Naive B cell (primary cell): Measurements from ENCODE around the gene PRPF40B. TPM values are rescaled to one million over a fixed set of nuclear protein-coding genes. Genes with fewer than 3 reads are reported as not detected.
"Not testable (repeated sequence)": the region's sequence is repeated elsewhere in the genome, so short reads cannot be mapped to it uniquely, and the experiment has no call there.

Experiments
- ATAC-seq, 2 donors: fragments of 150-1000 bp; cut with Tn5 transposase; 2 replicates each; pipeline ENCODE4 v1.10.0; 2021; ENCODE audit warnings: low read depth in 2 of 2, mild to moderate bottlenecking in 2 of 2, moderate library complexity in 2 of 2
- DNase-seq: peaks from one replicate; pipeline ENCODE4 v3.0.0; 2022
- H3K27ac Mint-ChIP-seq, 6 donors: one replicate each; pipeline ENCODE4 v1.8.0; 2020 to 2022; ENCODE audit warnings: mild to moderate bottlenecking in 6 of 6, mixed read lengths in 6 of 6, moderate library complexity in 5 of 6, inconsistent platforms in 2 of 6
- H3K27me3 Mint-ChIP-seq, 3 donors: one replicate each; pipeline ENCODE4 v1.8.0; 2021 to 2022; ENCODE audit warnings: mixed read lengths in 3 of 3, mild to moderate bottlenecking in 1 of 3
- H3K36me3 Mint-ChIP-seq, 2 donors: one replicate each; pipeline ENCODE4 v1.8.0; 2020 to 2022; ENCODE audit warnings: mixed read lengths in 2 of 2, inconsistent platforms in 1 of 2, mild to moderate bottlenecking in 1 of 2
- H3K4me1 Mint-ChIP-seq, 3 donors: one replicate each; pipeline ENCODE4 v1.8.0; 2020 to 2022; ENCODE audit warnings: mixed read lengths in 3 of 3, inconsistent platforms in 1 of 3, mild to moderate bottlenecking in 1 of 3, moderate library complexity in 1 of 3
- H3K4me3 Mint-ChIP-seq, 8 donors: one replicate each; pipeline ENCODE4 v1.8.0; 2020 to 2022; ENCODE audit warnings: mild to moderate bottlenecking in 8 of 8, mixed read lengths in 8 of 8, moderate library complexity in 8 of 8, inconsistent platforms in 2 of 8
- H3K9me3 Mint-ChIP-seq, 7 donors: one replicate each; pipeline ENCODE4 v1.8.0; 2020 to 2022; ENCODE audit warnings: mixed read lengths in 7 of 7, mild to moderate bottlenecking in 5 of 7, inconsistent platforms in 2 of 7, moderate library complexity in 1 of 7
- polyA plus RNA-seq, 6 donors: library from polyadenylated mRNA; unstranded; fragments of 300-500 nt; fragmentation: Illumina TruSeq; gene quantifications; one replicate each; pipeline ENCODE4 v1.2.3, GENCODE V29; 2021; ENCODE audit warnings: low read depth in 6 of 6

PRPF40B gene
- polyA plus RNA-seq, 6 donors from 2014 or later: 1.3 to 3.4 (median 2.0) TPM

DNA sequence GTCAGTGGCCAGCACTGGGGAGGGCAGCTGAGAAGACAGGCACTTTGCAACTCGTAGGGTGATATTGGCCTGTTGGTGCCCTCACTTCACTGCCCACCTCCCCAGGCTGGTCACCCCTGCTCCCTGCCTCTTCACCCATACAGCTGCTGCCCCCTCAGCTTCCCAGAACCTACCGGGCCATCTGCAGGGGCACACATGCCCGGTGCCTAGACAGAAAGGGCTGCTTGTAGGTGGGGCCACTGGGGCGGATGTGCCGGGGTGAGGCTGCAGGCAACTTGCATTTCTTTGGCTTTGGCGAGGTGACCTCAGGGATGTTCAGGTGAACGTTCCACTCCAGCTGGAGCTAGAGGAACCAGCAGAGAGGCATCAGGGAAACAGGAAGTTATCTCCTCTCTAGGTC, 35.1 kb upstream of the PRPF40B start:
- Mint-ChIP-seq H3K4me3 (no peak overlapping the region), H3K9me3 (peaks cover 2 to 15% (median 4%) of the 10 kb centered on the region in 7 donors), H3K36me3 (peaks cover 19 to 31% of the 10 kb centered on the region in 2 donors), H3K4me1 (no peaks in the 10 kb centered on the region), H3K27me3 (no peaks in the 10 kb centered on the region), H3K27ac (no peak overlapping the region)
- ATAC-seq (no peak), DNase-seq (no peak)

DNA sequence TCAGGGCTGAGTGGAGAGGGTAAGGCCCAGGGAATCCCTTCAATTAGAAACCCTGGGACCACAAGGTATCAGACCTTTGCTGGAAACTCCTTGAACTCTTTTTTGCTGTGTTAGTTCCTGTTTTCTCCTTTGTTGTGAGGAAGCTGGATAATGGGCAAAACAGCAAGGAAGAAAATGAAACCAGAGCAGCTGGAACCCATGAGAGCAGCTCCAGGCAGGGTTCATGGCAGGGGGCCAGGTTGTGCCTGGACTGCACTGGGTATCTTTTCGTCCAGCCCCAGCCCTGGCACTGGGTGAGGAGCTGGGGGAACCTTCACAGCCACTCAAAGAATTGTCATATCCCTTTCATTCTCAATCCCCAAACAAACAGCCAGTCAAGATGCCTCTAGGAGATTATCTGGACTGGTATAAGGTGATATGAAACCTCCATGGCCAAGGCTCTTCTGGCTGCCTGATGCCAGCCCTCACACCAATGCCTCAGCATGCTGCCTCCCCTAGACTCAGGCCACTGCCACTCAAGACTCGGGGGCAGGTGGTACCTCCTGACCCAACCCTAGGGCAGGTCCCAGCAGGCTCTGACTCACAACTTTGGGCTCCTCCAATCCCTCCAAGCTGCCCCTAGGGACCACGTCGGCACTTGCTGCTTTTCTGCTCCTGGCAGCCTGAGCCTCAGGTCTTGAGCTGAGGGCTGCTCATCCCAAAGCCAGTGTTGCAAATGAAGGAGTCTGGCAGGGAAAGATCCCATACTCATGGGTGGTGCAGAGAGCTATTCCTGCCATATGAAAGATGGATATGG, 34.4 kb upstream of the PRPF40B start:
- Mint-ChIP-seq H3K27me3 (no peaks in the 10 kb centered on the region), H3K4me1 (no peaks in the 10 kb centered on the region), H3K4me3 (no peak overlapping the region), H3K9me3 (peaks cover 2 to 15% (median 4%) of the 10 kb centered on the region in 7 donors), H3K36me3 (peaks cover 19 to 26% of the 10 kb centered on the region in 2 donors), H3K27ac (peak overlapping the region in 2 of 6 donors; percentile 68 to 79)
- DNase-seq (no peak), ATAC-seq (no peak)

DNA sequence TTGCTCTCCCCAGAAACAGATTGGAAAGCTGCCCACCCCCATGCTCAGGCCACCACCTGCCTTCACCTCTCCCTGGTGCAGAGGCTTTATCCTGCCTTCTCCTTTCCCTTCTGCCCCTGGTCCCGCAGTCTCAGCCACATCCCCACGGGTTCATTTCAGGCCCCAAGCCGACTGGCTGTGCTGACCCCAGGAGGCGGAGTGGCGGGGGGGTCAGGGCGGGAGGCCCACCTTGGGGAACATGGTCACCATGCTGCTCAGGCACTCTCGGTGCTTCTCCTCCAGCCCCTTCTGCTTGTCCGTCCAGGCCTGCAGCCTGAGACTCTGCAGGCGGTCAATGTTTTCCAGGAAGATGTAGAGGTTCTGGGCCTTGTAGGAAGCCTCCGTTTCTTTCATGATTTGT, 24.8 kb upstream of the PRPF40B start:
- H3K27ac Mint-ChIP-seq: no peak overlapping the region
- H3K27me3 Mint-ChIP-seq: no peaks in the 10 kb centered on the region
- ATAC-seq: no peak
- H3K9me3 Mint-ChIP-seq: no peaks in the 10 kb centered on the region
- H3K4me3 Mint-ChIP-seq: no peak overlapping the region
- no peak for DNase-seq
- no peaks in the 10 kb centered on the region for H3K36me3 Mint-ChIP-seq
- peaks cover 5 to 14% (median 10%) of the 10 kb centered on the region in 3 donors for H3K4me1 Mint-ChIP-seq

DNA sequence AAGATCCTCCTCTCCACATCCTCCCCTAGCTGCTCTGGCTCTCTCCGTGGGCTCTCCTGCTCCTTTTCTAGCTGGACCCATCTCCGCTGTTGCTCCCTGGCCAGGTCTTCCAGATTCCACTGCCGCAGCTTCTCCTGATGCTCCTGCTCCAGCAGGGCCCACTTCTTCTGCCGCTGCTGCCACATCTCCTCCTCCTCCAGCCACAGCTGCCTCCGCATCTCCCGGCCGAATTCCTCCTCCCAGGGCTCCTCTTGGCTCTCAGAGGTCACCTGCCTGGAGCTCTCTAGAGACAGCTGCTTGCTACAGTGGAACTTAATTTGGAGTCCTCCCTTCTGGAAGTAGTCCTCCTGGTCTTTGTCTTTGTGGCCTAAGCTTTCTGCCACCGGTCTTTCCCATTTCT, 23.4 kb upstream of the PRPF40B start:
- Mint-ChIP-seq H3K4me3 (peak overlapping the region in 1 of 8 donors; percentile 67), H3K27ac (no peak overlapping the region)

DNA sequence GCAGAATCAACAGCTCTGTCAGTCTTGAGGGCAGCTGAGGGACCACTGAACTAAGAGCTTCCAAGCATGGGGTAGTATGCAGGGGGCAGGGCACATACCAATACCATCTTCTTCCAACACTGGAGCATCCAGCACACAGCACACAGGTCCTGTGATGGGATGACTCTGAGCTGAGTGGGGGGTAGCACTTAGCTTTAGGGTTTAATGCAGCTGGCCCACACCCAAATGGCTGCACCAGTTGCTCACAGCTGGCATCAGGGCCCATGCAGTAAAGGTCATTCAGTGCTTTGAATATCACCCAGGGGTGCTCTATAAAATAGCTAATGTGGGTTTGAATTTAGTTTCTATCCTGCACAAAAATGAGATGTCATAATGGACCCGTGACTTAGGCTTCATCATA, 19.6 kb upstream of the PRPF40B start:
- Mint-ChIP-seq H3K9me3 (no peaks in the 10 kb centered on the region), H3K27ac (no peak overlapping the region), H3K27me3 (peaks cover 0 to 4% (median 0%) of the 10 kb centered on the region in 3 donors), H3K36me3 (no peaks in the 10 kb centered on the region), H3K4me1 (peaks cover 5 to 10% (median 5%) of the 10 kb centered on the region in 3 donors), H3K4me3 (no peak overlapping the region)
- DNase-seq (no peak), ATAC-seq (no peak)

More for the DNA sequence above, 23.4 kb upstream of the PRPF40B start:
- Mint-ChIP-seq H3K9me3 (no peaks in the 10 kb centered on the region), H3K36me3 (no peaks in the 10 kb centered on the region), H3K27me3 (no peaks in the 10 kb centered on the region), H3K4me1 (peaks cover 5 to 14% (median 10%) of the 10 kb centered on the region in 3 donors)
- no peak for DNase-seq
- no peak for ATAC-seq

DNA sequence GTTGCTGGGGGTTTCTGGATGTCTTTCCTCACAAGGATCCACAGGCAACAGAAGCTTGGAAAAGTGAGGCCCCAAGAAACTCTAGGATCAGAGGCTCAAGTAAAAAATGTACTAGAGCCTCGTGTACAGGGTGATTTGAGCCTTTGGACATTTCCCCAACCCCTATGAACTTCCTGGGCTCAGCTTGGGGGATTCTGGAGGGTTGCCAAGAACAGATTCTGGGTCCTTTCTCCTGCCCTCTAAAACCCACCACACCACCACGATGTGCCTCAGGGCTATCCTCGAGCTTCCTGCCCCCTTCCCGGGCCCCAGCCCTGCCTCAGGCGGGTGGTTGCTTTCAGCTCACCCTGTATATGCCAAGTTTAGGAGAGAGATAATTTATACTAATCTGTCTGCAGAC, 18.5 kb upstream of the PRPF40B start:
- H3K36me3 Mint-ChIP-seq: peaks cover 0 to under 1% of the 10 kb centered on the region in 2 donors
- ATAC-seq (no peak), DNase-seq (no peak)
- peak overlapping the region in 1 of 6 donors; percentile 22 for H3K27ac Mint-ChIP-seq
- no peak overlapping the region for H3K4me3 Mint-ChIP-seq
- peaks cover 0 to 4% (median 0%) of the 10 kb centered on the region in 3 donors for H3K4me1 Mint-ChIP-seq
- peaks cover 0 to 8% (median 4%) of the 10 kb centered on the region in 3 donors for H3K27me3 Mint-ChIP-seq
- H3K9me3 Mint-ChIP-seq: peaks cover 0 to 2% (median 1%) of the 10 kb centered on the region in 7 donors

DNA sequence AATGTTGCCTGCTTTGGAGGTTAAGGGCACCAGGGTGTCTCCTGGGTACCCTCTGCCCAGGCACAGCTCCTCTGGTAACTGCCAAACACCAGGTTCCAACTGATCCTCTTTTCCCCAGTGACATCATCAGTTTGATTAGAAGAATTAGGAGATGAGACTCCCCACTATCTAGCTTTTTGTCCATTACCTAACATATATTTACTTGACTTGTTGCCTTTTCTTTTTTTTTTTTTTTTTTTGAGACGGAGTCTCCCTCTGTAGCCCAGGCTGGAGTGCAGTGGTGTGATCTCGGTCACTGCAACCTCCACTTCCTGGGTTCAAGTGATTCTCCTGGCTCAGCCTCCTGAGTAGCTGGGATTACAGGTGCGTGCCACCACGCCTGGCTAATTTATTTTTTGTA, 17.8 kb upstream of the PRPF40B start, which contains the start of gene FAM186B:
FAM186B (minus strand) TSS at position 101 of the 400 bp plus-strand sequence. CDS start 162 bp downstream, outside the sequence.
- not testable (repeated sequence) for DNase-seq, ATAC-seq, H3K36me3 Mint-ChIP-seq, H3K4me3 Mint-ChIP-seq, H3K9me3 Mint-ChIP-seq, H3K4me1 Mint-ChIP-seq
- Mint-ChIP-seq H3K27me3 (peaks cover 0 to 14% (median 4%) of the 10 kb centered on the region in 3 donors), H3K27ac (peak within 1 kb of the TSS in 2 of 6 donors; percentile 22 to 51)

DNA sequence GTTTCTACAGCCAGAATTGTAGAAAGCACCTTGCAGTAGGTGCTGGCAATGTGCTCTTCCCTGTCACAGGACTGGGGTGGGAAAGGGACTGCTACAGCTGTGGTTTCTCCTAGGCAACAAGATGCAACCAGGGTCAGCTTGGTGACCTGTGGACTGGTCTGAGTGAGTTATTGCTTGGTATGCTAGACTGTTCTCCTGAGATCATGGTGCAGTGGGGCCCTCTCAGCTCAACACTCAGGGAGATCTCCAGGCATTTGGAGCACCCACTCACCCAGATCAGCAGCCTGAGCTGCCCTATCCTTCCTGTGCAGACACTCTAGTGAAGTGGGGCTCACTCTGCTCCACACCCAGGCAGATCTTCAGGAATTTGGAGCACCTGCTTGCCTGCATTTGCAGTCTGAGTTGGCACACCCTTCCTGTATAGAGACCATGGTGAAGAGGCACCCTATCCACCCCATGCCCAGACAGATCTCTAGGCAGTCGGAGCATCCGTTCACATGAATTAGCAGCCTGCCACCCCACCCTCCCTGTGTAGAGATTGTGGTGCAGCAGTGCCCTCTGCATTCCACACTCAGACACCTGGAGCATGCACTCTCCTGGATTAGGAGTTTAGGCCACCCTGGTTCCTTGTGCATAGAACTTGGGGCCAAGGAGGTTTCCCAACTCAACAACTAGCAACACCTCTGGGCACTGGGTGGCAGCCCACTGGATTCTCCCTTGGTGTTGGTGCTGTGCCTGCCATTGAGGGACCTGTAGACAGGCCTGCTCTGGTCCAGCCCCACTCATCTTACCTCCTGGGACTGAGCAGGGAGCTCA, 14.1 kb upstream of the PRPF40B start:
- H3K9me3 Mint-ChIP-seq: peaks cover 0 to 11% (median 8%) of the 10 kb centered on the region in 7 donors
- H3K4me1 Mint-ChIP-seq: no peaks in the 10 kb centered on the region
- H3K27ac Mint-ChIP-seq: no peak overlapping the region
- H3K4me3 Mint-ChIP-seq: no peak overlapping the region
- H3K36me3 Mint-ChIP-seq: peaks cover 0 to 6% of the 10 kb centered on the region in 2 donors
- ATAC-seq (no peak), DNase-seq (no peak)
- H3K27me3 Mint-ChIP-seq: peaks cover 0 to 24% (median 11%) of the 10 kb centered on the region in 3 donors

DNA sequence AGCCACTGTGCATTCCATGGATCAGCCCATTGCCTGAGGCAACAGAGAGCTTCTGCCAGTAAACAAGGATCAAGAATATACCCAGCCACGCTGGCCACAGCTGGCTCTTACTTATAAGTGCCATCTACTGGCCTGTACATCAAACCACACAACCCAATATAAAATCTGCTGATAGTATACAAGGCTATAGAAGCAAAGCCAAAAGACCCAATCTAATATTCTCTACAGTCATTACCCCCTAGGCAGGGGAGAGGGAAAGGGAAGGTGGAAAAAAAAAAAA, 13.5 kb upstream of the PRPF40B start:
- ATAC-seq (no peak), DNase-seq (no peak)
- Mint-ChIP-seq H3K27ac (no peak overlapping the region), H3K4me1 (no peaks in the 10 kb centered on the region), H3K4me3 (no peak overlapping the region), H3K27me3 (peaks cover 0 to 29% (median 11%) of the 10 kb centered on the region in 3 donors), H3K36me3 (peaks cover 0 to 6% of the 10 kb centered on the region in 2 donors), H3K9me3 (peaks cover 0 to 11% (median 8%) of the 10 kb centered on the region in 7 donors)

DNA sequence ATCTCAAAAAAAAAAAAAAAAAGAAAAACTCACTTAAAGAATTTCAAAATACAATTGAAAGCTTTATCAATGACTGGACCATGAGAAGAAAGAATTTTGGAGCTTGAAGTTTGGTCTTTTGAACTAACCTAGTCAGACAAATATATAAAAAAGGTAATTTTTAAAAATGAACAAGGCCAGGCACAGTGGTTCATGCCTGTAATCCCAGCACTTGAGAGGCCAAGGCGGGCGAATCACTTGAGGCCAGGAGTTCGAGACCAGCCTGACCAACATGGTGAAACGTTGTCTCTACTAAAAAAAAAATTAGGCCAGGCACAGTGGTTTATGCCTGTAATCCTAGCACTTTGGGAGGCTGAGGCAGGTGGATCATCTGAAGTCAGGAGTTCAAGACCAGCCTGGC, 12.6 kb upstream of the PRPF40B start:
- not testable (repeated sequence) for DNase-seq, H3K4me3 Mint-ChIP-seq, H3K4me1 Mint-ChIP-seq, H3K36me3 Mint-ChIP-seq, ATAC-seq
- peaks cover 0 to 30% (median 11%) of the 10 kb centered on the region in 3 donors for H3K27me3 Mint-ChIP-seq
- peak overlapping the region in 1 of 6 donors; percentile 14 for H3K27ac Mint-ChIP-seq
- peaks cover 0 to 11% (median 8%) of the 10 kb centered on the region in 7 donors for H3K9me3 Mint-ChIP-seq

DNA sequence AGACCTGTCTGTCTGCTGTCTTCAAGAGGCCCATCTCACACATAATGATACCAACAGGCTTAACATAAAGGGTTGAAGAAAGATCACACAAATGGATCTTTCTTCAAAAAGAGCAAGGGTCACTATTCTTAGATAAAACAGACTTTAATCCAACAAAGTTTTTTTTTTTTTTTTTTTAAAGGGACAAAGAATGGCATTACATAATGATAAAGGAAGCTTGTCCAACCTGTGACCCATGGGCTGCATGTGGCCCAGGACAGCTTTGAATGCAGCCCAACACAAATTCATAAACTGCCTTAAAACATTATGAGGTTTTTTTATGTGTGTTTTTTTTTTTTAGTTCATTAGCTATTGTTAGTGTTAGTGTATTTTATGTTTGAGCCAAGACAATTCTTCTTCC, 11.2 kb upstream of the PRPF40B start:
- H3K27me3 Mint-ChIP-seq: peaks cover 0 to 30% (median 13%) of the 10 kb centered on the region in 3 donors
- peaks cover 0 to 6% of the 10 kb centered on the region in 2 donors for H3K36me3 Mint-ChIP-seq
- H3K27ac Mint-ChIP-seq: no peak overlapping the region
- peaks cover 0 to 11% (median 8%) of the 10 kb centered on the region in 7 donors for H3K9me3 Mint-ChIP-seq
- DNase-seq (no peak), ATAC-seq (no peak)
- no peak overlapping the region for H3K4me3 Mint-ChIP-seq
- H3K4me1 Mint-ChIP-seq: no peaks in the 10 kb centered on the region

DNA sequence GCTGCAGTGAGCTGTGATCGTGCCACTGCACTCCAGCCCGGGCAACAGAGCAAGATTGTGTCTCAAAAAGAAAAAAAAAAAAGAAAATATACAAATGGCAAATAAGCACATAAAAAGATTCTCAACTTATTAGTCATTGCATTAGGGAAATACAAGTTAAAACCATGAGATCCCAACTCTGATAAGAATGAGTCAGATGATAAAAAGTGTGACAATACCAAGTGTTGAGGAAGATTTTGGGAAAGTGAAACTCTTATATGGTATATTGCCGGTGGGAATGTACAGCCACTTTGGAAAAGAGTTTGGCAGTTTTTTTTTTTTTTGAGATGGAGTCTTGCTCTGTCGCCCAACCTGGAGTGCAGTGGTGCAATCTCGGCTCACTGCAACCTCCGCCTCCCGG, 7.6 kb upstream of the PRPF40B start:
- Mint-ChIP-seq H3K4me3 (peak overlapping the region in 1 of 8 donors; percentile 12), H3K9me3 (peaks cover 0 to 4% (median 0%) of the 10 kb centered on the region in 7 donors), H3K27me3 (peaks cover 0 to 26% (median 12%) of the 10 kb centered on the region in 3 donors), H3K4me1 (no peaks in the 10 kb centered on the region), H3K27ac (no peak overlapping the region), H3K36me3 (no peaks in the 10 kb centered on the region)
- DNase-seq: no peak
- ATAC-seq: no peak

DNA sequence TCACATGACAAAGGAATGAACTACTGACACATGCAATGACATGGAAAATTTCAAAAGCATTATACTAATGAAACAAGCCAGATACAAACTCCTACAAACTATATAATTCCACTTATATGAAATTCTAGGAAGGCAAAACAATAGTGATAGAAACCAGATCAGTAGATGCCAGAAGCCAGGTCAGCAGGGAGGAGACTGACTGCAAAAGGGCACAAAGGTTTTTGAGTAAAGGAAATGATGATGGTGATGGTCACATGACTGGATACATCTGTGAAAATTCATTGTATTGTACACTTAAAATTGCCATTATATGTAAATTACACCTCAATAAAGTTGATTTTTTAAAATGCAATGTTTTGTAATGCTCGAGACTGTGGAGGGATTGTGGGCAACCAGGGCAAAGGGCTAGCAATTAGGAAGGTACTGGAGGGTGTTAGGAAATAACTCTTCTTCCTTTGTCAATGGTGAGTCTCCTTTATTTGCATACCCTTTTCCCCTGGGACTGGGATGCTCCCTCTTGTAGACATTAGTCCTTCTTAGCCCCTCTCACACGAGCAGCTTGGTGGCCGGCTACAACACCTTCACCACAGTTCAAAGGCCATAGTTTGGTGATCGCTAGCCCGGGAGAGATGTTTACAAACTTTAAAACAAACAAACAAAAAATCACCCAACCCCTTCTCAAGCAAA, 6.7 kb upstream of the PRPF40B start:
- Mint-ChIP-seq H3K27me3 (peaks cover 0 to 26% (median 12%) of the 10 kb centered on the region in 3 donors), H3K4me3 (no peak overlapping the region), H3K9me3 (peaks cover 0 to 4% (median 0%) of the 10 kb centered on the region in 7 donors), H3K4me1 (peaks cover 7 to 9% (median 9%) of the 10 kb centered on the region in 3 donors), H3K36me3 (no peaks in the 10 kb centered on the region), H3K27ac (peak overlapping the region in 1 of 6 donors; percentile 32)
- no peak for DNase-seq
- ATAC-seq: no peak
